ENCODE data around the gene ZSWIM6.
"Not testable (repeated sequence)": the region's sequence is repeated elsewhere in the genome, so short reads cannot be mapped to it uniquely, and the experiment has no call there.

Gene ZSWIM6

GRCh38 chr5:61363401-61364114, 31.5 kb downstream of the ZSWIM6 start:
- DNase-seq (ENCODE audit: low read depth in 2 of 2) = no peak

- DNase-seq (ENCODE audit: low read depth in 2 of 2) = no peak
These were observed 34.6 kb downstream of the ZSWIM6 start for GRCh38 chr5:61366497-61367240.

- DNase-seq (ENCODE audit: low read depth in 2 of 2) = no peak
These were observed 38.4 kb downstream of the ZSWIM6 start for GRCh38 chr5:61370506-61370905.

GRCh38 chr5:61371474-61371873, 39.4 kb downstream of the ZSWIM6 start:
- DNase-seq (ENCODE audit: low read depth in 2 of 2) = no peak

GRCh38 chr5:61379677-61380076, 47.6 kb downstream of the ZSWIM6 start:
- DNase-seq (ENCODE audit: low read depth in 2 of 2) = no peak

DNA sequence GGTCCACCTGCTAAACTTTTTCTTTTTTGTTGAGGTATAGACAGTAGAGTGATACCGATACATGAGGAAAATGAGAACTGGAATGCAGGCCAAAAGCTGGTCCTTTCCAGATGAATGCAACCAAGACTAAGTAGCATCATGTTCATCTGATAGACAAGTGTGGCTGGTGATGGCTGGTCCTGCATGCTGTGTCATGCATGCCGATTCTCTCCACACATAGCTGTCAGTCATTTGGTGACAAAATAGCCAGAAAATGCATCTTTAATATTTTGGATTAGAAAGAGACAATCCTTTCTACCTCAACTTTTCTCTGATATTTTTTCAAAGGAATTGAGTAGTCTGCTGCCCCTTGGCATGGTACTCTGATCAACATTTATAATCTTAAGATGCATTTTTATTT, 49.9 kb downstream of the ZSWIM6 start:
- no peak for DNase-seq (ENCODE audit: low read depth in 2 of 2)

DNA sequence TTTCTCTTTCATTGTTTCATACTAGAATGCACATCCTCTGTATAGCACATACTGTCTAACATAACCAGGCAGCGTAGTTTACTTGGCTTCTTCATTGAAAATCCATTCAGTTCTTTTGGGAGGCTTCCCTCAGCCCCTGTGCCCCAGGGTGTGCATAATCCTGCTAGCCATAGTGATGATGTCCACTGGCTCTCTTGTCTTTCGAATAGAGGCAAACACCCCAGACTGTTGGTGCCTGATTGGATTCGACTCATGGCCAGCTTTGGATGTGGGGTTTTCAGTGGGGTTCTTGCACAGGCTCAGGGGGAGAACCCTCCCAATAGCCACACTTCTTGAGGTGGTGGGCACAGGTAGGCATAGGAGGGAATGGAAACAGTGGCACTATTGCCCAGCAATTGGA, 53.6 kb downstream of the ZSWIM6 start:
- DNase-seq (ENCODE audit: low read depth in 2 of 2) = no peak

DNA sequence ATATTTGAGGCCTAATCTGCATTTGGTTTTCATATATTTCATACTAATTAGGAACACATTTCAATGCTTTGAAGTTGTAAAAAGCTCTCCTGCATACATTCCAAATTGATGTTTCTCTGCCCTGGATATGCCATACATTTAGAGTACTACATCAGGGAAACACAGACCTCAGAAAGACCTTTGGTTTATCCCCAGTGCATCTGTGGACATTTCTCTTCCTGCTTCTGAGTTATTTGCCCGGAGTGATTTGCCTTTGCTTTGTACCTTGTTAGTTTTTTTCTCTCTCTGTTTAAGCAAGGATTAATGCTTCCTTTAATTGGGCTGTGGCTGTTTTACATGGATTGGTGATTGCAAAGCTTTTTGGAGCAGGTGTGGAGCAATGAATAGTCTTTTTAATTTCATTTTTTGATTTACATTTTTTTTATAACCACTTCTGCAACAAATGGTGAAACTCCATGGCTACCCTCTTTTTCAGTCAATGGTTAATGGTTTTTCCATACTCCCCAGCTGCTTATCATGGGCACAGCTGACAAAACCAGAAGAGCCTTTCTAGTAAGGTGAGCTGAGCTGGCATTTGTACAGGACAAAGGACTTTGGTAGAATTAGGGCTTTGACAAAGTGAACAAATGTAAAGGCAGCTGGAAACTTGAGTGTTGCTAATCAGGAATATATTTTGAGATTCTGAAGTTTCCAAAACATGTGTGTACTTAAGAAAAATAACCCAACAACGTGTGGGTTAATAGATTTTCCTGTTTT, 54.2 kb downstream of the ZSWIM6 start:
- peak in 1 of 2 experiments; percentile 51 for DNase-seq (ENCODE audit: low read depth in 2 of 2)

GRCh38 chr5:61389609-61390008, 57.6 kb downstream of the ZSWIM6 start:
- DNase-seq (ENCODE audit: low read depth in 2 of 2) = no peak

DNA sequence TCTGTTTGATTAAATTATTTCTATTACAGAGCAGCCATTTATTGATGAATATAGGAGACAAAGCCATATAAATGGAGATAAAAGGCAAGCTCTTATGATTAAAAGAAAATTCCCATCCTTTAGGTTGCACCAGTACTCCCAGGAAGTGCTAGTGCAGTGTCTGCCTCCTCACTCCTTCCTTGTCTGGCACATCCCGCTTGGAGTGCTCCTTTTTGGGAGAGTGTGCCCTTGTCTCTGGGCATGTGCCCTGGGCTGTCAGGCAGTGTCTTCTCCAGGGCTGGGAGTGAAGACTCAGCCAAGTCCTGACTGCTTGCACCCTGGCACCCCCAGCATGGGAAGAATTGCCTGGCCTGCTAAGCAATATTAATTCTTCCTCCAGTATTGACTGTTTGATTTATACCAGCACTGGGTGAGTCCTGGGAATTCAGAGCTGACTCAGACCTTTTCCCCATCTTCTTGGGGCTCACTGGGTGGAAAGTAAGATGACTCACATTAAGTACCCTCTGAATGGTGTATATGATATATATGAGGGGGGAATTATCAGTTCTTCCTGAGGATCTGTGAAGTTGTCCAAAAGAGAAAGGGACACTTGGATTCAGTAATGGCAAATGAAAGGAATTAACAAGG, 62.1 kb downstream of the ZSWIM6 start:
- DNase-seq (ENCODE audit: low read depth in 2 of 2) = peak in 1 of 2 experiments; percentile 53

DNA sequence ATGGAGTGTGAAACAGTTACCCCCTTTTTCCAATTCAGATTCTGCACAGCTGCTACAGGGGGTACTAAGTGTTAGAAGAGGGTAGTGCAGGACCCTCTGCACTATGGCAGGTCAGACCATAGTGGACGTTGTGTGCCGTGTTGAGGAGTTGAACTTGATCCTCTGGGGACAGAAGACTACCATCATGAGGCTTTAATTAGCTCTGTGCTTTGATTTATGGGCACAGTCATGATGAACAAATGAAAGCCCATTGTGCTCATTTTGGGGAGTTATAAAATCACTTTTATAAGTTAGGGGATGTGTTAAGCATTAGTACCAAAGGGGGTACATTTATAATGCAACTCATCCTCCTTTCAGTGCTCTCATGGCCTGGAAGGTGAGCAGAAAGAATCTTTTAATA, 62.7 kb downstream of the ZSWIM6 start:
- DNase-seq (ENCODE audit: low read depth in 2 of 2) = no peak

- no peak for DNase-seq (ENCODE audit: low read depth in 2 of 2)
These were observed 65.2 kb downstream of the ZSWIM6 start for GRCh38 chr5:61397238-61397637.

GRCh38 chr5:61397937-61398336, 65.9 kb downstream of the ZSWIM6 start:
- DNase-seq (ENCODE audit: low read depth in 2 of 2) = no peak

- no peak for DNase-seq (ENCODE audit: low read depth in 2 of 2)
These were observed 66.4 kb downstream of the ZSWIM6 start for GRCh38 chr5:61398440-61398839.

- no peak for DNase-seq (ENCODE audit: low read depth in 2 of 2)
These were observed 67.6 kb downstream of the ZSWIM6 start for GRCh38 chr5:61399679-61400078.

DNA sequence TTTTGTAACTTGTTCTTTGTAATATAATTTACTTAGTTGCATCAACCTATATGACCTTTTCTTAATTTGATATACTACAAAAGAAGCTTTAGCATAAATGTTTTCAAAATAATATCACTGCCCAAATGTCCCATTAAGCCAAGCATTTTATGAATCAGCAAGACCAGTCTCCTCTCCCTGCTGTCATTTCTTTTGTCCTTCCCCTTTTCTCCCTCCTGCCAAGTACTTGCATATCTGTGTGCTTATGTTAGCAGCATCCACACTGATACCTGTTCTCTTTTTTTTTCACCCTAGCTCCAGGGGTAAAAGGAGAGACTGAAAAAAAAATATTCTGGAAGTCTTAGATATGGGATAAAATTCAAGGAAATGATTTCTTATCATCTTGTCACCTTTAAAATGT, 69.7 kb downstream of the ZSWIM6 start:
- no peak for DNase-seq (ENCODE audit: low read depth in 2 of 2)

GRCh38 chr5:61402244-61402823, 70.3 kb downstream of the ZSWIM6 start:
- DNase-seq (ENCODE audit: low read depth in 2 of 2) = no peak

DNA sequence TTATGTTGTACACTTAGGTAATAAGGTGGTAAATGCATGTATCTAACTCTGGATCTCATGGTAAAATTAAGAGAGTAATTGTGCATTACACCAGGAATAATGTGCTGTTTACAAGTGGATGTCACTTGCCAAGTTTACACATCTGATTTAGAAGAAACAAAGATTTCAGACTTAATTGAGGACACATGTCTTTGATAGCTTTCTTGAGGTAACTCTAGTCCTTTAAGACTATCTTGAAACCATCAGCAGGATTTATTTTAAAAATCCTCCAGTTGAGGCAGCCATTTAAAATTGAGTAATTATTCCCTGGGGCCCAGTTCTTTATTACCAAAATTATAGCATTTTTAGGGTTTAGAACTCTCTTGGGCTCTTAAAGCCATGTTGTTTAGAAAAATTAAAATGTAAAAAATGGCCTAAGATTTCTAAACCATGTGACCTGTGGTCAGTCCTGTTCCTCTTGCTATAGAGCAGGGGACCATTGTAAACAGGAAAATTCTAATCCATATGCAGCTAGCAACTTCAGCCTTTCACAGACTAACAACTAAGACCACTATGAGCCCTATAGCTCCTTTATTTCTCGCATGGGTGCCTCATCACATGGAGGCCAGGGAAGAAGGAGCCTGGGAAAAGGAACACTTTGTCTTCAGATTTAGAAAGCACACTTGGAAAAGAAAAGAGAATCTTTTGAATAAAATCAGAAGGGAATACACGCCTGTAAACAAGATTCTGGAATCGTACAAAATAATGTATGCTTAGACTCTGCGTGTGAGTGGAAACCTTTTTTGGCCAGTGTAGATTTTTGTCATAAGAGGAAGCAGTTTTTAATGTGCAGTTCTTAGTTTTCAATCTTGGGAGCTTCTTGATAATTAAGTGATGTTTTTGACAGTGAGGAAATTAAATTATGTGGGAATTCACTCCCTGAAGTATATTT, 71.2 kb downstream of the ZSWIM6 start:
- peak in 1 of 2 experiments; percentile 46 for DNase-seq (ENCODE audit: low read depth in 2 of 2)

DNA sequence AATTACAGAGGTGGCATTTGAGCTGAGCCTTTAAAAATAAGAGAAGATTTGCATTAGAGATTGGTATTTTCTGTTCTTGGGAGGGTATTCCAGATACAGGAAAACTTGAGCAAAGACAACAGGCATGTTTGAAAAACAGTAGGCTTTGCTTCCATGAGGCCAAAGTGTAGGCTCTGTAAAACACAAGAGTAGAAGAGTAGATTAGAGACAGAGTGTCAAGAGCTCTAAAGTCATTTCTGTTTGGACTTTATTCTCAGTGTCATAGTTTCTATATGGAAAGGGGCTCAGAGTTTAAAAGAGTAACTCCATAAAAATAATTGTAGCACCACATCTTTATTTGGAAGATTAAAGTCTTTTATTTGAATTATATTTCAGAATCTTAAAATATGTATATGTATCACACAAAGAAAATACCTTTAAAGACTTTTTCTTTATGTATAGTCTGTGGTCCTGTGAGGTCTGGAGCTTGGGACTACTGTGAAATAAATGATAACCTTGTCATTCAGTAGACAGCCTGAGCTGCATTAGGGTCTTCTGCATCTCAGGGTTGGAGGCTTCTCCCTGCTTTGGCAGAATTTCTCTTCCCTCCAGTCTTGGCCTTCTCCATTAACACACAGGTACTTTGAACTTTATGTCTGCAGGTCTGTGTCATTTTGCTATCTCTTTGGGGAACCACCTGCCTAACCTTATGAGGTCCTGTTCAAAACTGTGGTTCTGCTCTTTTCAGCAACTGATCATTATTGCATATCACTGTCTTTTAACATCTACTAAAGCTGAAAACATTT, 73.6 kb downstream of the ZSWIM6 start:
- DNase-seq (ENCODE audit: low read depth in 2 of 2) = no peak

DNA sequence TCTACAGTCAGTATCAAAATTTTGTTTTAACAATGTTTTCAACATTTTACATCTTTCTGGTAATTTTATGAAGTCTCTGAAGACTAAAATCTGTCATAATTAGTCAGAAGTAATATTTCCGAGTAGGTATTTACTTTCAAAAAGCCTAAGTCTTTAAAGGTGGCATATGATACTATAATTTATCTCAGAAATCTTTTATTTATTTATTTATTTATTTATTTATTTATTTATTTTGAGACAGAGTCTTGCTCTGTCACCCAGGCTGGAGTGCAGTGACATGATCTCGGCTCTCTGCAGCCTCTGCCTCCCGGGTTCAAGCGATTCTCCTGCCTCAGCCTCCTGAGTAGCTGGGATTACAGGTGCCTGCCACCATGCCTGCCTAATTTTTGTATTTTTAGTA, 74.4 kb downstream of the ZSWIM6 start:
- not testable (repeated sequence) for DNase-seq (ENCODE audit: low read depth in 2 of 2)
